Measurements from ENCODE around the gene KDM2B.

Gene KDM2B

DNA sequence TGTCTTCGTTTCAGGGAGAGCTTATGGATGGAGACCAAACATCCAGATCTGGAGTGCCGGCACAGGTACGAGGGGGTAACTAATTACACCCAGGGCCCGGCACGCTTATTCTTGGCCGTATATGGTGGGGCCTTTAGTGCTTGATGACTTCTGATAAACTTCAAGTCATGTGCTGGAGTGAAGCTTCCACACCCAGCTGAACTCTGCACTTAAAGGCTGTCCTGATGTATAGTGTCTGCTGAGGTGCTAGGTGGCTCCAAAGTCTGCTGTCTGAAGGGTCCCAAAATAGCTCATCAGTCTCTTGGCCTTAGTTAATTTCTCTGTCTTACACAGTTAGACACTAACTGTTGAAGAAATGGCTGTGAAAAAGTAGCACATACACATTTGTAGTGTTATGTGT, 163.0 kb downstream of the KDM2B start:
- H3K4me2 ChIP-seq (ENCODE audit: low read depth, low read length) = no peak overlapping the region
- no peaks in the 10 kb centered on the region; the same call in 1 of the 2 replicates for H3K36me3 ChIP-seq (replicated peaks; ENCODE audit: insufficient read depth, low read length)
- no peak overlapping the region for H3K4me3 ChIP-seq (ENCODE audit: low read length)
- no peak overlapping the region for H2AFZ ChIP-seq (ENCODE audit: low read length)
- H3K9me2 ChIP-seq (replicated peaks; ENCODE audit: insufficient read depth, low read length) = no peaks in the 10 kb centered on the region
- no peaks in the 10 kb centered on the region for H3K4me1 ChIP-seq (ENCODE audit: low read length)
- no peak overlapping the region for H3K27ac ChIP-seq (ENCODE audit: low read length)
- no peaks in the 10 kb centered on the region for H4K20me1 ChIP-seq (ENCODE audit: insufficient read depth, low read length)
- H3F3A ChIP-seq (ENCODE audit: insufficient read depth, low read length) = no peaks in the 10 kb centered on the region
- no peak for TF ChIP-seq EZH2 (optimal IDR thresholded peaks at IDR 0.05; ENCODE audit: low read depth, low read length)
- TF ChIP-seq, protein P1, sequence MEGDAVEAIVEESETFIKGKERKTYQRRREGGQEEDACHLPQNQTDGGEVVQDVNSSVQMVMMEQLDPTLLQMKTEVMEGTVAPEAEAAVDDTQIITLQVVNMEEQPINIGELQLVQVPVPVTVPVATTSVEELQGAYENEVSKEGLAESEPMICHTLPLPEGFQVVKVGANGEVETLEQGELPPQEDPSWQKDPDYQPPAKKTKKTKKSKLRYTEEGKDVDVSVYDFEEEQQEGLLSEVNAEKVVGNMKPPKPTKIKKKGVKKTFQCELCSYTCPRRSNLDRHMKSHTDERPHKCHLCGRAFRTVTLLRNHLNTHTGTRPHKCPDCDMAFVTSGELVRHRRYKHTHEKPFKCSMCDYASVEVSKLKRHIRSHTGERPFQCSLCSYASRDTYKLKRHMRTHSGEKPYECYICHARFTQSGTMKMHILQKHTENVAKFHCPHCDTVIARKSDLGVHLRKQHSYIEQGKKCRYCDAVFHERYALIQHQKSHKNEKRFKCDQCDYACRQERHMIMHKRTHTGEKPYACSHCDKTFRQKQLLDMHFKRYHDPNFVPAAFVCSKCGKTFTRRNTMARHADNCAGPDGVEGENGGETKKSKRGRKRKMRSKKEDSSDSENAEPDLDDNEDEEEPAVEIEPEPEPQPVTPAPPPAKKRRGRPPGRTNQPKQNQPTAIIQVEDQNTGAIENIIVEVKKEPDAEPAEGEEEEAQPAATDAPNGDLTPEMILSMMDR (IDR thresholded peaks at IDR 0.05; ENCODE audit: low read length) = no peak
- TF ChIP-seq EZH2phosphoT487 (IDR thresholded peaks at IDR 0.05; ENCODE audit: low read length) = no peak
- H3K27me3 ChIP-seq (replicated peaks; ENCODE audit: insufficient read depth, low read length) = no peaks in the 10 kb centered on the region
- no peak overlapping the region for H3K9ac ChIP-seq (ENCODE audit: low read length)
- no peaks in the 10 kb centered on the region for H3K9me3 ChIP-seq (replicated peaks; ENCODE audit: insufficient read depth, low read length)
- no peak for DNase-seq
- H3K79me2 ChIP-seq (ENCODE audit: low read length) = 0 out of 2 replicates have a peak, but pooled peaks cover 4% of the 10 kb centered on the region

DNA sequence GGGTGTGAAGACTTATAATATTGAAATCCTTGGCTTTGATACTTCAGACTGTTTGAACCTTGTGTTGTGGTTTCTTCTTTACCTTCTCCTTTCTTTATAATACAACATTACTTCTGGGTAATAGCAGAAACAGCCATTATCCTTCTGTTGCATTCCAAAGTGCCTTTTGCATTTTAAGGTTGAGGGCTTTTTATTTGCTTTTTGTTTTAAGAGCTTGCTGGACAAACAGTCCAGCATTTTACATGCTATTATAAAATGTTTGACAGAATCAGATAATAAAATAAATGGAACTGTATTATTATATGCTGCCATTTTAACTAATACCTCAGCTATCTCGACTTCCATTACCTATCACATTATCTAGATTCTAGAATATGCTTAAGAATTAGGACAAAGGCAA, 166.9 kb downstream of the KDM2B start:
- Histone ChIP-seq H3K79me2 (ENCODE audit: low read length) (peaks cover 7% of the 10 kb centered on the region; the same call in 1 of the 2 replicates), H3K9ac (ENCODE audit: low read length) (no peak overlapping the region), H3F3A (ENCODE audit: insufficient read depth, low read length) (no peaks in the 10 kb centered on the region), H3K9me3 (replicated peaks; ENCODE audit: insufficient read depth, low read length) (no peaks in the 10 kb centered on the region), H3K27ac (ENCODE audit: low read length) (no peak overlapping the region), H4K20me1 (ENCODE audit: insufficient read depth, low read length) (no peaks in the 10 kb centered on the region), H3K4me2 (ENCODE audit: low read depth, low read length) (no peak overlapping the region), H3K36me3 (replicated peaks; ENCODE audit: insufficient read depth, low read length) (no peaks in the 10 kb centered on the region; the same call in 1 of the 2 replicates), H2AFZ (ENCODE audit: low read length) (no peak overlapping the region), H3K27me3 (replicated peaks; ENCODE audit: insufficient read depth, low read length) (no peaks in the 10 kb centered on the region), H3K4me1 (ENCODE audit: low read length) (no peaks in the 10 kb centered on the region), H3K9me2 (replicated peaks; ENCODE audit: insufficient read depth, low read length) (no peaks in the 10 kb centered on the region), H3K4me3 (ENCODE audit: low read length) (no peak overlapping the region)
- TF ChIP-seq, protein P1 (IDR thresholded peaks at IDR 0.05; ENCODE audit: low read length) = no peak
- no peak for TF ChIP-seq EZH2phosphoT487 (IDR thresholded peaks at IDR 0.05; ENCODE audit: low read length)
- no peak for TF ChIP-seq EZH2 (optimal IDR thresholded peaks at IDR 0.05; ENCODE audit: low read depth, low read length)
- no peak for DNase-seq

DNA sequence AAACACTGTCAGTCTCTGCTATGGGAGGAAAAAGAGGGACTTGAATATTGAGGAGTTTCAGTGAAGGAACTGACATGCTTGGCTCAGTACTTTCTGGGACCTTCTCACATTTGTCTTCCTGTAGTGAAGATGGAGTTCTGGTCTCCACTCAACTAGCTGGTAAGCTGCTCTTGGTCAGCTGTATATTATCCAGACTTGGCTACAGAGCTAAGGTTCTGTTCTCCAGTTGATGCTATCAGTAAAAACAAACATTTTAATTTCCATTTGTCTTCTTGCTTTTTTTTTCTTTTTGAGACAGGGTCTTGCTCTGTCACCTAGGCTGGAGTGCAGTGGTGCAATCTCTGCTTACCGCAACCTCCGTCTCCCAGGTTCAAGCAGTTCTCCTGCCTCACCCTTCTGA, 175.6 kb downstream of the KDM2B start:
- Histone ChIP-seq H3K79me2 (ENCODE audit: low read length) (peaks cover 48% of the 10 kb centered on the region), H3K9me2 (replicated peaks; ENCODE audit: insufficient read depth, low read length) (no peaks in the 10 kb centered on the region), H3K27ac (ENCODE audit: low read length) (no peak overlapping the region), H3K4me3 (ENCODE audit: low read length) (no peak overlapping the region), H3F3A (ENCODE audit: insufficient read depth, low read length) (no peaks in the 10 kb centered on the region), H3K4me2 (ENCODE audit: low read depth, low read length) (no peak overlapping the region), H3K27me3 (replicated peaks; ENCODE audit: insufficient read depth, low read length) (no peaks in the 10 kb centered on the region), H3K4me1 (ENCODE audit: low read length) (no peaks in the 10 kb centered on the region), H3K36me3 (replicated peaks; ENCODE audit: insufficient read depth, low read length) (no peaks in the 10 kb centered on the region), H3K9me3 (replicated peaks; ENCODE audit: insufficient read depth, low read length) (no peaks in the 10 kb centered on the region), H2AFZ (ENCODE audit: low read length) (no peak overlapping the region), H3K9ac (ENCODE audit: low read length) (no peak overlapping the region), H4K20me1 (ENCODE audit: insufficient read depth, low read length) (no peaks in the 10 kb centered on the region)
- DNase-seq = no peak
- TF ChIP-seq, protein P1 (IDR thresholded peaks at IDR 0.05; ENCODE audit: low read length) = no peak
- no peak for TF ChIP-seq EZH2 (optimal IDR thresholded peaks at IDR 0.05; ENCODE audit: low read depth, low read length)
- no peak for TF ChIP-seq EZH2phosphoT487 (IDR thresholded peaks at IDR 0.05; ENCODE audit: low read length)

All from MM.1S (cell line).